PFSK-1 (cell line): ENCODE data around the gene CALML3.

Experiments
- FOXP2 ChIP-seq: optimal IDR thresholded peaks from 2 replicates; pipeline ENCODE3; 2011; ENCODE audit warnings: borderline replicate concordance, control low read depth, inconsistent platforms; ENCODE audit not compliant: insufficient read depth; ENCODE audit errors: extremely low read length, extremely low read depth
- POLR2AphosphoS5 ChIP-seq: IDR thresholded peaks from 2 replicates; pipeline ENCODE4 v1.6.1; 2012; ENCODE audit warnings: low read depth, mild to moderate bottlenecking, control low read depth, low read length, moderate library complexity
- SIN3A ChIP-seq: IDR thresholded peaks from 2 replicates; pipeline ENCODE4 v1.6.1; 2012; ENCODE audit warnings: mild to moderate bottlenecking, low read length, moderate library complexity, borderline replicate concordance; ENCODE audit not compliant: insufficient read depth
- TAF1 ChIP-seq: IDR thresholded peaks from 2 replicates; pipeline ENCODE4 v1.6.1; 2012; ENCODE audit warnings: low read length, control low read depth, borderline replicate concordance; ENCODE audit not compliant: insufficient read depth
- TF ChIP-seq, protein P1 (sequence below), 2 experiments: IDR thresholded peaks; 2 replicates each; pipeline versions ENCODE4 v1.6.1 to v1.8.0; 2011 to 2012; ENCODE audit warnings: low read depth in 2 of 2, low read length in 2 of 2, control low read depth in 1 of 2, inconsistent platforms in 1 of 2, mild to moderate bottlenecking in 1 of 2, moderate library complexity in 1 of 2; ENCODE audit not compliant: insufficient read depth in 1 of 2

GRCh38 chr10:5546891-5547680 lies 22.3 kb downstream of the CALML3 start:
- no peak for TF ChIP-seq POLR2AphosphoS5
- no peak for TF ChIP-seq SIN3A
- TF ChIP-seq TAF1, result no peak
- TF ChIP-seq FOXP2, result no peak
- TF ChIP-seq, protein P1, sequence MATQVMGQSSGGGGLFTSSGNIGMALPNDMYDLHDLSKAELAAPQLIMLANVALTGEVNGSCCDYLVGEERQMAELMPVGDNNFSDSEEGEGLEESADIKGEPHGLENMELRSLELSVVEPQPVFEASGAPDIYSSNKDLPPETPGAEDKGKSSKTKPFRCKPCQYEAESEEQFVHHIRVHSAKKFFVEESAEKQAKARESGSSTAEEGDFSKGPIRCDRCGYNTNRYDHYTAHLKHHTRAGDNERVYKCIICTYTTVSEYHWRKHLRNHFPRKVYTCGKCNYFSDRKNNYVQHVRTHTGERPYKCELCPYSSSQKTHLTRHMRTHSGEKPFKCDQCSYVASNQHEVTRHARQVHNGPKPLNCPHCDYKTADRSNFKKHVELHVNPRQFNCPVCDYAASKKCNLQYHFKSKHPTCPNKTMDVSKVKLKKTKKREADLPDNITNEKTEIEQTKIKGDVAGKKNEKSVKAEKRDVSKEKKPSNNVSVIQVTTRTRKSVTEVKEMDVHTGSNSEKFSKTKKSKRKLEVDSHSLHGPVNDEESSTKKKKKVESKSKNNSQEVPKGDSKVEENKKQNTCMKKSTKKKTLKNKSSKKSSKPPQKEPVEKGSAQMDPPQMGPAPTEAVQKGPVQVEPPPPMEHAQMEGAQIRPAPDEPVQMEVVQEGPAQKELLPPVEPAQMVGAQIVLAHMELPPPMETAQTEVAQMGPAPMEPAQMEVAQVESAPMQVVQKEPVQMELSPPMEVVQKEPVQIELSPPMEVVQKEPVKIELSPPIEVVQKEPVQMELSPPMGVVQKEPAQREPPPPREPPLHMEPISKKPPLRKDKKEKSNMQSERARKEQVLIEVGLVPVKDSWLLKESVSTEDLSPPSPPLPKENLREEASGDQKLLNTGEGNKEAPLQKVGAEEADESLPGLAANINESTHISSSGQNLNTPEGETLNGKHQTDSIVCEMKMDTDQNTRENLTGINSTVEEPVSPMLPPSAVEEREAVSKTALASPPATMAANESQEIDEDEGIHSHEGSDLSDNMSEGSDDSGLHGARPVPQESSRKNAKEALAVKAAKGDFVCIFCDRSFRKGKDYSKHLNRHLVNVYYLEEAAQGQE (IDR thresholded peaks at IDR 0.05; ENCODE audit: insufficient read depth in 1 of 2, low read depth in 2 of 2, low read length in 2 of 2), result no peak
